Stomach (tissue), 9 donors: ENCODE results near the gene ANKFN1. TPM values are rescaled to one million over a fixed set of nuclear protein-coding genes. Genes with fewer than 3 reads are reported as not detected.

Source experiments
- DNase-seq, 2 donors: peaks; one replicate each; pipeline versions ENCODE4 v3.0.0 to v3.0.0-alpha.2; 2013 to 2019
- H3K27ac ChIP-seq, 5 donors: fragments of 200-600 bp in 4 of 5; sonication (generic) in 4 of 5; one replicate each; pipeline ENCODE4 v1.5.1; 2013 to 2019; ENCODE audit warnings: mild to moderate bottlenecking in 1 of 5, moderate library complexity in 1 of 5
- H3K27me3 ChIP-seq, 3 donors: fragments of 200-600 bp; sonication (generic); one replicate each; pipeline ENCODE4 v1.5.1; 2017 to 2019; ENCODE audit warnings: mixed run types in 1 of 3
- H3K36me3 ChIP-seq, 4 donors: fragments of 200-600 bp; sonication (generic); 1 replicate in 3 of 4; 2 replicates in 1 of 4; pipeline ENCODE4 v1.5.1; 2016 to 2019
- H3K4me1 ChIP-seq, 4 donors: fragments of 200-600 bp; sonication (generic); one replicate each; pipeline ENCODE4 v1.5.1; 2016 to 2019
- H3K4me3 ChIP-seq, 4 donors: fragments of 200-600 bp; sonication (generic) in 3 of 4; one replicate each; pipeline ENCODE4 v1.5.1; 2016 to 2019; ENCODE audit warnings: mild to moderate bottlenecking in 1 of 4
- H3K9me3 ChIP-seq, 4 donors: fragments of 200-600 bp; sonication (generic); one replicate each; pipeline ENCODE4 v1.5.1; 2016 to 2019
- EP300 ChIP-seq: sonication (generic); formaldehyde crosslinking; IDR thresholded peaks from one replicate; pipeline ENCODE4 v1.6.1; 2017; ENCODE audit warnings: antibody characterized with exemption
- POLR2A ChIP-seq, 4 donors: fragments of 450-650 bp; IDR thresholded peaks; one replicate each; pipeline ENCODE4 v1.6.1; 2016; ENCODE audit warnings: antibody characterized with exemption in 4 of 4, control low read depth in 2 of 4, mild to moderate bottlenecking in 1 of 4, moderate library complexity in 1 of 4
- POLR2AphosphoS5 ChIP-seq, 3 donors: sonication (generic); formaldehyde crosslinking; IDR thresholded peaks; one replicate each; pipeline ENCODE4 v1.6.1; 2016; ENCODE audit warnings: antibody characterized with exemption in 3 of 3
- WGBS, 5 donors: extraction: QIAGEN DNeasy Blood & Tissue Kit in 3 of 5; methylation state at CpG; one replicate each; pipeline versions ENCODE4 v1.1.5 to v1.1.7; 2013 to 2018; 5-methylcytosine and 5-hydroxymethylcytosine counted together
- intact Hi-C: fragments of 100-400 bp; cut with DNase I; formaldehyde crosslinking; loops from one replicate; pipeline ENCODE4 v1.15.1; 2023; ENCODE audit warnings: low total_unique reads
- polyA plus RNA-seq, 3 donors: library from polyadenylated mRNA; stranded (reverse); fragments of 200-250 nt; gene quantifications; one replicate each; pipeline ENCODE4 v1.2.3, GENCODE V29; 2013
- total RNA-seq, 5 donors: library from RNA; depleted of rRNA; stranded (reverse); fragments of >200 nt; gene quantifications; one replicate each; pipeline versions ENCODE4 v1.1.0 to v1.2.3, GENCODE V29; 2014 to 2016
- TF ChIP-seq, protein P1 (sequence below), 7 experiments: fragments of 450-650 bp in 4 of 7; fragments of 200-600 bp in 3 of 7; sonication (generic) in 3 of 7; IDR thresholded peaks; one replicate each; pipeline ENCODE4 v1.5.1; 2016 to 2019; ENCODE audit warnings: antibody characterized with exemption in 7 of 7, control low read depth in 2 of 7, mild to moderate bottlenecking in 1 of 7
- donor health status: healthy with polysubstance abuse.
- donor health status: Bipolar disorder and iron deficiency.
- donor health status: healthy.

The ANKFN1 gene
- total and polyA plus RNA-seq, 8 donors = 0.10 to 2.9 (median 1.3) TPM; not detected in 4

DNA sequence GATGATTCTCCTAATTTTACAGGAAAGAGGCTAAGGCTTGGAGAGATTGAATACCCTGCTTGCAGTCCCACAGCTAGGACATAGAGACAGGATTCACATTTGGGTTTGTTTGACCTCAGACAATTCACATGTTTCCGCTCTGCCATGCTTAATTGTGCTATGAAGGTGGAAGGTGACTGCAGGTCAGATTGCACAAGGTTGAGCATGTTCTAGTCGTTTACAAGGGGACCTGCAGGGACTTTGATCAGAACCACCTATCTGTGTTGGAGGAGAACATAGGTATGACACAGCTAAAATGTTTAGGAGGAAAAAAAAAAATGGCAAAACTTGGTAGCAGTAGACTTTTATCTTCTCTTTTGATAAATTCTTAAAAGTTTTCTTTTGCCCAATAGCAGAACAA is 4.9 kb upstream of the ANKFN1 start:
- TF ChIP-seq, protein P1, sequence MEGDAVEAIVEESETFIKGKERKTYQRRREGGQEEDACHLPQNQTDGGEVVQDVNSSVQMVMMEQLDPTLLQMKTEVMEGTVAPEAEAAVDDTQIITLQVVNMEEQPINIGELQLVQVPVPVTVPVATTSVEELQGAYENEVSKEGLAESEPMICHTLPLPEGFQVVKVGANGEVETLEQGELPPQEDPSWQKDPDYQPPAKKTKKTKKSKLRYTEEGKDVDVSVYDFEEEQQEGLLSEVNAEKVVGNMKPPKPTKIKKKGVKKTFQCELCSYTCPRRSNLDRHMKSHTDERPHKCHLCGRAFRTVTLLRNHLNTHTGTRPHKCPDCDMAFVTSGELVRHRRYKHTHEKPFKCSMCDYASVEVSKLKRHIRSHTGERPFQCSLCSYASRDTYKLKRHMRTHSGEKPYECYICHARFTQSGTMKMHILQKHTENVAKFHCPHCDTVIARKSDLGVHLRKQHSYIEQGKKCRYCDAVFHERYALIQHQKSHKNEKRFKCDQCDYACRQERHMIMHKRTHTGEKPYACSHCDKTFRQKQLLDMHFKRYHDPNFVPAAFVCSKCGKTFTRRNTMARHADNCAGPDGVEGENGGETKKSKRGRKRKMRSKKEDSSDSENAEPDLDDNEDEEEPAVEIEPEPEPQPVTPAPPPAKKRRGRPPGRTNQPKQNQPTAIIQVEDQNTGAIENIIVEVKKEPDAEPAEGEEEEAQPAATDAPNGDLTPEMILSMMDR (IDR thresholded peaks at IDR 0.05) = no peak
- TF ChIP-seq POLR2AphosphoS5 (IDR thresholded peaks at IDR 0.05) = no peak
- TF ChIP-seq EP300 = no peak
- TF ChIP-seq POLR2A (IDR thresholded peaks at IDR 0.05) = no peak
- 52 to 58% (median 55%) methylated on average over 2 of the region's 2 CpGs for WGBS, 5 donors
- no peaks in the 10 kb centered on the region for H3K36me3 ChIP-seq
- no peaks in the 10 kb centered on the region for H3K27me3 ChIP-seq
- intact Hi-C loops = no loop called here
- no peak overlapping the region for H3K4me3 ChIP-seq
- no peak overlapping the region for H3K27ac ChIP-seq
- no peak for DNase-seq
- no peaks in the 10 kb centered on the region for H3K4me1 ChIP-seq
- H3K9me3 ChIP-seq = no peaks in the 10 kb centered on the region

DNA sequence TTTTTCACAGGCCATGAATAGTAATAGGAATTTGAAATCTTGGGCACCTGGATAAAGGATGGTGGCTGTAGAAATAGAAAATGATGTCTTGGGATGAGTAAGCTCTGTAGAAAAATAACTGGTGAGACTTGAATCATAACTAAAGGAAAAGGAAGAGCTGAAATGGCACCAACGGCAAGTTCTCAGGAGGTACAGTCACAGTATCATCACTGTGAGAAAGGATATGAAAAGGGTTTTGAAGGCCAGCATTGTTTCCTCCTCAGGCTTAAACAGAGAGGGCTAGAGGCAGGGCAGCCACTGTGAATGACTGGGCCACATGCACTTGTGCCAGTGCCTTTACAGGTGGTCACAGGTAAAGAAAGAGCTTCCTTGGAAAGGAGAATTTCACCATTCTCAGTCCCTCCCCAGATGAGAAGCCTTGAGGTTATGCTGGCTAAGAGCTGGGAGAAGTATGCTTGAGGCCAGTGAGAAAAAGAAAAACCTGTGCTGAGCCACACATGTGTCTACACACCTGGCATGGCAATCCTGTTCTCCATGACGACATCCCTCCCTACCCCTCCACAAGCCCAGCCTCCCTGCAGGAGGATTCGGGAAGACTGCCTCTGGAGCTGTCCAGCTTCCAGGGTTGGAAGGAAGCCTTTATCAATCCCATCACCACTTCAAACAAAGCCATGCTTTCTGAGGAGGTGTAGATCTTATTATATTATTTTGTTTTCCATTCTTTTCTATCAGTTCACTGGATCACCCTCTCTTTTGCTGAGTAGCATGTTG is 3.8 kb upstream of the ANKFN1 start:
- TF ChIP-seq, protein P1 (IDR thresholded peaks at IDR 0.05) = no peak
- TF ChIP-seq POLR2A (IDR thresholded peaks at IDR 0.05) (no peak), POLR2AphosphoS5 (IDR thresholded peaks at IDR 0.05) (no peak), EP300 (no peak)
- 44 to 61% (median 53%) methylated on average over 3 of the region's 3 CpGs for WGBS, 5 donors
- no peaks in the 10 kb centered on the region for H3K9me3 ChIP-seq
- no peaks in the 10 kb centered on the region for H3K4me1 ChIP-seq
- no peak overlapping the region for H3K4me3 ChIP-seq
- DNase-seq = no peak
- no peak overlapping the region for H3K27ac ChIP-seq
- H3K27me3 ChIP-seq = no peaks in the 10 kb centered on the region
- H3K36me3 ChIP-seq = no peaks in the 10 kb centered on the region
- intact Hi-C loops = no loop called here

DNA sequence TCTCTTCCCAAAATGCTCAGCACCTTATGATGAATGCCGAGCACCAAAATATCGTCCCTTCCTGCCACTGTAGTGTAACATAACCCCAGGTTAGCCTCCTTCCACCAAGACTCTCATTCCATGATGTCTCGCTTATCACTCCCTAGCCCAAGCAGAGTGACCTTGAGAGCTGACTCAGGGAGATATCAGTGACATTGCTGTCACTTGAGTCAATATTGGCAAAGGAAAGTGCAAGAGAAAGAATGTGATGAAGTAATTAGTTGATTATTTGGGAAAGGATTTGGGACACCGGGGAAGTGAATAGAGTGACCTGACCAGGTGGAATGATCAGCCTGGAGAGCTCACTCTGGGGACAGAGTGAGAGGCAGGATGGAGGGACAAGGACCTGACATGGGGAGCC is 2.6 kb upstream of the ANKFN1 start:
- Histone ChIP-seq H3K27me3 (no peaks in the 10 kb centered on the region), H3K9me3 (no peaks in the 10 kb centered on the region), H3K36me3 (no peaks in the 10 kb centered on the region), H3K4me3 (no peak overlapping the region), H3K4me1 (no peaks in the 10 kb centered on the region), H3K27ac (no peak overlapping the region)
- intact Hi-C loops = no loop called here
- DNase-seq = no peak
- 71 to 85% (median 79%) methylated on average over 4 of the region's 4 CpGs for WGBS, 5 donors
- TF ChIP-seq EP300 (no peak), POLR2AphosphoS5 (IDR thresholded peaks at IDR 0.05) (no peak), POLR2A (IDR thresholded peaks at IDR 0.05) (no peak)
- TF ChIP-seq, protein P1 (IDR thresholded peaks at IDR 0.05) = no peak

- Histone ChIP-seq H3K9me3 (no peaks in the 10 kb centered on the region), H3K4me1 (peaks cover 0 to 22% (median 2%) of the 10 kb centered on the region in 4 donors), H3K36me3 (no peaks in the 10 kb centered on the region), H3K27me3 (no peaks in the 10 kb centered on the region), H3K4me3 (no peak overlapping the region), H3K27ac (no peak overlapping the region)
- 89 to 94% (median 91%) methylated on average over 4 of the region's 4 CpGs for WGBS, 5 donors
- intact Hi-C loops = no loop called here
- no peak for TF ChIP-seq POLR2AphosphoS5 (IDR thresholded peaks at IDR 0.05)
- TF ChIP-seq POLR2A (IDR thresholded peaks at IDR 0.05) = no peak
- TF ChIP-seq, protein P1 (IDR thresholded peaks at IDR 0.05) = no peak
- DNase-seq = no peak
Measured at GRCh38 chr17:56157845-56158244, 4.6 kb downstream of the ANKFN1 start.
